ENCODE measurements around the gene PPP1R9B. TPM values are rescaled to one million over a fixed set of nuclear protein-coding genes. Genes with fewer than 3 reads are reported as not detected.

The PPP1R9B gene
- total RNA-seq, 3 donors from 2014 or later = 21.8 to 24.9 (median 22.7) TPM

DNA sequence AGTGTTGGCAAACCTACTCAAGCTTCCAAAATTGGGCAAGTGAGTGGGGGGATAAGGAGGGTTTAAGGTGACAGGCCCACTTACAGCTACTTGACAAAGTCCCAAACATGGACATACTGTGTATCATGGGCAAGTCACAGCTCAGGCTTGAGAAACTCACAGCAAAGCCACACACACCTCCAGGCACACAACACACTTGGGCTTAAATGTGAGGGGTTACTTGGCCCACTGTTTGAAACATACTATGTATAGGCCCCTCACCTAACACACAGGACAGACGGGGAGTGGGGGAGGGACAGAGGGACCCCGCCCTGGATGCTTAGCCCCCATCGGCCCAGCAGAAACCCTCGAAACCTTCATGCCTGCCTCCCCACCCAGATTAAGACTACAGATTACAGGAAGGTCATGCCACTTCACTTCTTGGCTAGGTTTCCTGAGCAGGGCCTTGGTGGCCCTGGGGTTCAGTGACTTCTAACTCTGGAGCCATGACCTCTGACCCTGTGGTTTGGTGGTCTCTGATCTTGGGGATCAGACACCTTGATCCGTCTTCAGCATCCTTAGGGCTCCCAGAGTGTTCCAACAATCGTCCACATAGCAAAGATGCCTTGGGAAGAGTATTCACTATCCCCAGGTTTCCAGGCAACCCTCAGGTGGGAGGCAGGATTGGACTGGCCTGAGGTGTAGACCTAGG lies 18.2 kb downstream of the PPP1R9B start:
- intact Hi-C loops (cut with DNase I; ENCODE audit: low total_unique reads) = no loop called here
- Histone ChIP-seq H3K36me3 (no peaks in the 10 kb centered on the region), H3K27me3 (peaks cover 8 to 9% of the 10 kb centered on the region in 2 donors), H3K27ac (no peak overlapping the region), H3K4me1 (peaks cover 0 to 10% of the 10 kb centered on the region in 2 donors), H3K4me3 (no peak overlapping the region), H3K9me3 (no peaks in the 10 kb centered on the region)
- no peak for TF ChIP-seq POLR2A (IDR thresholded peaks at IDR 0.05)
- TF ChIP-seq POLR2AphosphoS5 (IDR thresholded peaks at IDR 0.05) = no peak
- TF ChIP-seq, protein P1, sequence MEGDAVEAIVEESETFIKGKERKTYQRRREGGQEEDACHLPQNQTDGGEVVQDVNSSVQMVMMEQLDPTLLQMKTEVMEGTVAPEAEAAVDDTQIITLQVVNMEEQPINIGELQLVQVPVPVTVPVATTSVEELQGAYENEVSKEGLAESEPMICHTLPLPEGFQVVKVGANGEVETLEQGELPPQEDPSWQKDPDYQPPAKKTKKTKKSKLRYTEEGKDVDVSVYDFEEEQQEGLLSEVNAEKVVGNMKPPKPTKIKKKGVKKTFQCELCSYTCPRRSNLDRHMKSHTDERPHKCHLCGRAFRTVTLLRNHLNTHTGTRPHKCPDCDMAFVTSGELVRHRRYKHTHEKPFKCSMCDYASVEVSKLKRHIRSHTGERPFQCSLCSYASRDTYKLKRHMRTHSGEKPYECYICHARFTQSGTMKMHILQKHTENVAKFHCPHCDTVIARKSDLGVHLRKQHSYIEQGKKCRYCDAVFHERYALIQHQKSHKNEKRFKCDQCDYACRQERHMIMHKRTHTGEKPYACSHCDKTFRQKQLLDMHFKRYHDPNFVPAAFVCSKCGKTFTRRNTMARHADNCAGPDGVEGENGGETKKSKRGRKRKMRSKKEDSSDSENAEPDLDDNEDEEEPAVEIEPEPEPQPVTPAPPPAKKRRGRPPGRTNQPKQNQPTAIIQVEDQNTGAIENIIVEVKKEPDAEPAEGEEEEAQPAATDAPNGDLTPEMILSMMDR (IDR thresholded peaks at IDR 0.05) = no peak
- no peak for DNase-seq (ENCODE audit: low spot score in 2 of 2)

DNA sequence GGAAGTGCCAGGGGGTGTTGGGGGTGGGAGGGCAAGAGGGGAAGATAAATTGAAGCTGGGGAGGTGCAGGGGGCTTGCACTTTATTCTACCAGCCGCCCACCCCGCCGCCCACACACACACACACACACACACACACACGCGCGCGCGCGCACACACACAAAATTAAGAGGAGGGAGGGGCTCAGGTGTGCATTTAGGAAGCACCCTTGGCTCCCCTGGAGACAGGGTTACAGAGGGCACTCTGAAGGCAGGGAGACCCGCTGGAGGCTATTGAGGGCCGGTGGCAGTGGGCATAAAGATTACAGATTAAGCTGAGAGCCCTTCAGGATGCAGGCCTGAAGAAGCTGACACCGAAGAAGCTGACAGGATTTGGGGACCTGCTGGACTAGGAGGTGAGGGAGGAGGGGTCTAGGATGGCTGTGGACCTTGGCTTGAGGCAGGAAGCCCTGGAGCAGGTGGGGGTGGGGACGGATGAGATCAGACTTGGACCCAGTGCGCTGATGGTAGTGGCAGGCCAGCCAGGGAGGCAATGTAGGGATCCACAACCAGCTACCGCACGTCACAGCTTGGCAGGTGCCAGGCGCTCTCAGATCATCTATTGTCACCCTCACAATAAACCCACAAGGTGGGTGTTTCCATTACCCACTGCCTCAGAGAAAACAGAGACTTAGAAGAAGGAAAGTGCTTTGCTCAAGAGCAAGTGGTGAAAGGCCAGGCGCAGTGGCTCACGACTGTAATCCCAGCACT lies 19.7 kb downstream of the PPP1R9B start:
- peaks cover 0 to 10% of the 10 kb centered on the region in 2 donors for H3K4me1 ChIP-seq

DNA sequence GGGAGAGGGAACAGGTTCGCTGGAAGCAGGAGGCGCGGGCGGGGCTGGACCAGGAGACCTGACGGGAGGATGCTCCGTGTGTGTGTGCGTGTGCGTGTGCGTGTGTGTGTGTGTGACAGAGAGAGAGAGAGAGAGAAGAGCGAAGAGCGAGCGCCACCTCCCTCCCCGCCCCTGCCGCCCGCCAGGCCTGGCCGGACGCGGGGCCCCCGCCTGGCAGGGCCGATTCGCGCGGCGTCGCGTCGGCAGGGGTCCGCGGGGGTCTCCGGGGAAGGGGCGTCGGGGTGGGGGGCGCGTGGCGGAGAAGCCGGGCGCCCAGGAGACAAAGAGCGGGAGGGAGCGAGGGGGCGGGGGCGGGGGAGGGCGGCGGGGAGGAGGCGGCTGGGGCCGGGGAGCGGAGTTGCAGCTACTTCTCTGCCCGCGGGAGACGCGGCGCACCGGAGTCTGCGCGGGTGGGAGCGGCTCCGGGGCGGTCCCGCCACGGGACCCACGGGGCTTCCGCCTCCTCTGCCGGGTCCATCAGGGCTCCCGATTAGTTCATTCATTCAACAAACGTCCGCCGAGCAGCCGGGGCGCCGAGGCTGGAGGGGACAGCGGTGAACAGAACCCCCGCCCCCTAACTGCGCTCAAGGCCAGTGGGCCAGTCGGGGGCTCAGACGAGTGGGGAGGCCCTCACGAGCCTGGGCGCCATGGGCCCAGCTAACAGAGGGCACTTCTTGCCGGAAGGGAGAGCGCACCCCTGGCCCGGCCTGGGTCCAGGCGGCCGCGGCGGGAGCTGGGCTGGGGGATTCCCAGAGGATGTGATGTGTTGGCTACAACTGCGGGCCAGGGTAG lies 20.5 kb downstream of the PPP1R9B start, which contains the start of gene SAMD14:
Gene SAMD14 (minus strand): TSS at position 433 of the 831 bp plus-strand sequence. CDS start 5,201 bp downstream, outside the sequence.
- TF ChIP-seq POLR2A (IDR thresholded peaks at IDR 0.05) (no peak), POLR2AphosphoS5 (IDR thresholded peaks at IDR 0.05) (no peak)
- TF ChIP-seq, protein P1 (IDR thresholded peaks at IDR 0.05) = no peak
- Histone ChIP-seq H3K4me3 (peak within 1 kb of the TSS; percentile 35 to 72 (median 51)), H3K4me1 (peaks cover 0 to 10% of the 10 kb centered on the region in 2 donors), H3K27ac (no peak within 1 kb of the TSS), H3K36me3 (no peaks in the 10 kb centered on the region), H3K9me3 (no peaks in the 10 kb centered on the region), H3K27me3 (peaks cover 8 to 9% of the 10 kb centered on the region in 2 donors)
- no peak for DNase-seq (ENCODE audit: low spot score in 2 of 2)
- intact Hi-C loops (cut with DNase I; ENCODE audit: low total_unique reads) = no loop called here

More for the DNA sequence above, 19.7 kb downstream of the PPP1R9B start:
- H3K4me3 ChIP-seq = peak overlapping the region in 2 of 3 donors; percentile 51 to 72
- intact Hi-C loops (cut with DNase I; ENCODE audit: low total_unique reads) = no loop called here
- DNase-seq (ENCODE audit: low spot score in 2 of 2) = no peak
- no peak for TF ChIP-seq POLR2A (IDR thresholded peaks at IDR 0.05)
- TF ChIP-seq, protein P1 (IDR thresholded peaks at IDR 0.05) = no peak
- TF ChIP-seq POLR2AphosphoS5 (IDR thresholded peaks at IDR 0.05) = no peak
- H3K27ac ChIP-seq = no peak overlapping the region
- no peaks in the 10 kb centered on the region for H3K9me3 ChIP-seq
- peaks cover 8 to 9% of the 10 kb centered on the region in 2 donors for H3K27me3 ChIP-seq
- no peaks in the 10 kb centered on the region for H3K36me3 ChIP-seq

DNA sequence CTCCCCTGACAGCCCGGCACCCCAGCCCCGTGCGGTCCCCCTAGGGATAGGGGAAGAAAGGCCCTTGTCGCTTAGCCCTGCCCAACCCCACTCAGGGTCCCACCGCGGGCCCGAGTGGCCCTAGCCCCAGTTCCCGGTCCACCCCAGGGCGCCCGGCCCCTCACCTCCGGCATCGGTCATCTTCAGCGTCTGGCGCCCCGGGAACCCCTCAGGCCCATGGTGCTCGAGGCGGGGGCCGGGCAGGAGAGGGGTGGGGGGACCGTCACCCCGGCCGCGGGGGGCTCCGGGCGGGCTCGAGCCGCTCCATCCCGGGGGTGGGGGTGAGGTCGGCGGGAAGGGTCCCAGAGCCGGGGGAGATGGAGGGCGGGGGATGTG lies 21.1 kb downstream of the PPP1R9B start:
- Histone ChIP-seq H3K4me3 (peak overlapping the region; percentile 35 to 72 (median 51)), H3K4me1 (peaks cover 0 to 10% of the 10 kb centered on the region in 2 donors), H3K36me3 (no peaks in the 10 kb centered on the region), H3K27me3 (peaks cover 8 to 9% of the 10 kb centered on the region in 2 donors), H3K27ac (no peak overlapping the region), H3K9me3 (no peaks in the 10 kb centered on the region)
- TF ChIP-seq POLR2AphosphoS5 (IDR thresholded peaks at IDR 0.05) (no peak), POLR2A (IDR thresholded peaks at IDR 0.05) (no peak)
- TF ChIP-seq, protein P1 (IDR thresholded peaks at IDR 0.05) = no peak
- DNase-seq (ENCODE audit: low spot score in 2 of 2) = no peak
- intact Hi-C loops (cut with DNase I; ENCODE audit: low total_unique reads) = no loop called here

All from breast epithelium (tissue), 4 donors.